Lower leg skin (tissue), 4 donors: ENCODE measurements around the gene GRID2. TPM values are rescaled to one million over a fixed set of nuclear protein-coding genes. Genes with fewer than 3 reads are reported as not detected.

Experiments used
- DNase-seq, 2 donors: peaks; one replicate each; pipeline ENCODE4 v3.0.0-alpha.2; 2019; ENCODE audit warnings: low spot score in 2 of 2
- H3K4me3 ChIP-seq: fragments of 200-600 bp; sonication (generic); 2 replicates; pipeline ENCODE4 v1.5.1; 2017; ENCODE audit warnings: mild to moderate bottlenecking, low read depth; ENCODE audit not compliant: poor library complexity, severe bottlenecking
- POLR2A ChIP-seq, 2 donors: fragments of 450-650 bp; IDR thresholded peaks; one replicate each; pipeline ENCODE4 v1.6.1; 2016 to 2017; ENCODE audit warnings: antibody characterized with exemption in 2 of 2, mild to moderate bottlenecking in 1 of 2, moderate library complexity in 1 of 2
- WGBS, 2 donors: methylation state at CpG; one replicate each; pipeline ENCODE4 v1.1.5; 2018; 5-methylcytosine and 5-hydroxymethylcytosine counted together
- intact Hi-C: fragments of 100-400 bp; cut with DNase I; formaldehyde crosslinking; loops from one replicate; pipeline ENCODE4 v1.15.0; 2023; ENCODE audit warnings: low total_unique reads
- total RNA-seq, 4 donors: library from RNA; depleted of rRNA; stranded (reverse); fragments of >200 nt; gene quantifications; one replicate each; pipeline ENCODE4 v1.1.0, GENCODE V29; 2016
- TF ChIP-seq, protein P1 (sequence below), 3 donors: fragments of 450-650 bp; IDR thresholded peaks; one replicate each; pipeline ENCODE4 v1.5.1; 2016; ENCODE audit warnings: antibody characterized with exemption in 3 of 3, mild to moderate bottlenecking in 3 of 3, moderate library complexity in 2 of 3

Gene GRID2
- total RNA-seq, 4 donors from 2014 or later: not detected

DNA sequence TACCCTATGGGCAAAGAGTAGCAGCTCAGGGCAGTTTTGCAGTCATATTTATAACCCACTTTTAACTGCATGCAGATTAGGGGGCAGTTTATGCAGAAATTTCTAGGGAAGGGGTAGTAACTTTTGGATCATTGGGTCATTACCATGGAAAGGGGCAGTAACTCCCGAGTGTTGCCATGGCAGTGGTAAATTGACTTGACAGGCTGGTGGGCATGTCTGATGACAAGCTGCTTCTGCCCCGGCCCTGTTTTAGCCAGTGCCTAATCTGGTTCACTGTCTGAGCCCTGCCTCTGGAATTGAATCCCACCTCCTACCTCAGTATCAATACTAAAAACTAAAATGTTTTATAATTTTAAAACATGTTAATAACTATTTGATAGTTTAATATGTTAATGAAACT lies 1162.7 kb downstream of the GRID2 start:
- TF ChIP-seq, protein P1, sequence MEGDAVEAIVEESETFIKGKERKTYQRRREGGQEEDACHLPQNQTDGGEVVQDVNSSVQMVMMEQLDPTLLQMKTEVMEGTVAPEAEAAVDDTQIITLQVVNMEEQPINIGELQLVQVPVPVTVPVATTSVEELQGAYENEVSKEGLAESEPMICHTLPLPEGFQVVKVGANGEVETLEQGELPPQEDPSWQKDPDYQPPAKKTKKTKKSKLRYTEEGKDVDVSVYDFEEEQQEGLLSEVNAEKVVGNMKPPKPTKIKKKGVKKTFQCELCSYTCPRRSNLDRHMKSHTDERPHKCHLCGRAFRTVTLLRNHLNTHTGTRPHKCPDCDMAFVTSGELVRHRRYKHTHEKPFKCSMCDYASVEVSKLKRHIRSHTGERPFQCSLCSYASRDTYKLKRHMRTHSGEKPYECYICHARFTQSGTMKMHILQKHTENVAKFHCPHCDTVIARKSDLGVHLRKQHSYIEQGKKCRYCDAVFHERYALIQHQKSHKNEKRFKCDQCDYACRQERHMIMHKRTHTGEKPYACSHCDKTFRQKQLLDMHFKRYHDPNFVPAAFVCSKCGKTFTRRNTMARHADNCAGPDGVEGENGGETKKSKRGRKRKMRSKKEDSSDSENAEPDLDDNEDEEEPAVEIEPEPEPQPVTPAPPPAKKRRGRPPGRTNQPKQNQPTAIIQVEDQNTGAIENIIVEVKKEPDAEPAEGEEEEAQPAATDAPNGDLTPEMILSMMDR (IDR thresholded peaks at IDR 0.05): no peak
- TF ChIP-seq POLR2A (IDR thresholded peaks at IDR 0.05): no peak
- WGBS, 2 donors: 78 to 80% methylated on average over 2 of the region's 2 CpGs
- intact Hi-C loops: no loop called here

DNA sequence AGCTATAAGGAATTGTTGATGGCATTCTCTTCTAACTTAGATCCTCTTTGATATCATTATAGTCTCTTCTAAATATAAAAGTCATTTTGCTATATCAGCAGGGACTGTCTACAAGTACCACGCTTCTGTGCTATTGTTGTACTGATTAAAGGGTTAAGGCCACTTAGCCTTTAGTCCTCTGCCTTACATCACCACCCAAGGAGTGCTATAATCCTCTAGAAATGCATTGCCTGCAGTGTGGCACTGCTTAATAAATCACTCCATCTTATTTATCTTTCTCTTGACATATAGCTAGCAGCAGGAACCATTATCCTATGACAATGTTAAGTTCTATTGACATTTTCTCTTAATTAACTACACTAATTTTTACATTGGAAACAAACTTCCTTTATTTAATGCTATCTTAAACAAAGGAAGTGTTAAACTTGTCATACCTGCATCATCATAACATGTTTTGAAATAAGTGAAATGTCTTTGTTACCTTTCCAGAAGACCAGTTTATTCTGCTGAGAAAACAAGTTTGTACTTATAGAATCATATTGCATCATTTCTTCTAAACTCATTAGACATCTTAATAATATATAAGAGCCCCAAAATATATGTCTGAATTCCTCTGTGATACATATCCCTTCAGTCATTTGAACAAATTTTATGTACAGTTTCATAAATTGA lies 1163.9 kb downstream of the GRID2 start:
- no peak for DNase-seq
- TF ChIP-seq, protein P1 (IDR thresholded peaks at IDR 0.05): no peak
- TF ChIP-seq POLR2A (IDR thresholded peaks at IDR 0.05): no peak
- intact Hi-C loops: no loop called here
- H3K4me3 ChIP-seq: no peak overlapping the region
- 91 to 97% methylated on average over 1 of the region's 1 CpG for WGBS, 2 donors

More for the DNA sequence above, 1162.7 kb downstream of the GRID2 start:
- no peak for DNase-seq
- no peak overlapping the region for H3K4me3 ChIP-seq

DNA sequence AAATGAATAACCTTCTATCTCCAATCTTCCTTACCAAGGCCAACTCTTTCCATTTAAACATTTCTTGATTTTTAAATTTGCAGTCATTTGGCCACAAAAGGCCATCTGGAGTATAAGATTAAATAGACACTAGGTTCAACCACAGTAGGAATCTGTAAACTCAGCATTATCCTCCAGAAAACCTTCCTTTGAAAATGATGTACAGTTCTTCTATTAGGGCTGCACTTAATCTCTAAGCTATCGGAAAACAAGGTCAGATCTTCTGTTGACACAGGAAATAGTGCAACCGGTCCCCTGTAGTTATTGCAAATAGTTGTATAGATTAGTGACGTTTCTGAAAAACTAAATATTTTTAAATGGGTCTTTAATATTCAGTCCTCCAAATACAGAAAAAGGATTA lies 1165.8 kb downstream of the GRID2 start:
- no peak for TF ChIP-seq POLR2A (IDR thresholded peaks at IDR 0.05)
- TF ChIP-seq, protein P1 (IDR thresholded peaks at IDR 0.05): no peak
- 60 to 82% methylated on average over 3 of the region's 3 CpGs for WGBS, 2 donors
- no peak overlapping the region for H3K4me3 ChIP-seq
- no peak for DNase-seq
- intact Hi-C loops: no loop called here

DNA sequence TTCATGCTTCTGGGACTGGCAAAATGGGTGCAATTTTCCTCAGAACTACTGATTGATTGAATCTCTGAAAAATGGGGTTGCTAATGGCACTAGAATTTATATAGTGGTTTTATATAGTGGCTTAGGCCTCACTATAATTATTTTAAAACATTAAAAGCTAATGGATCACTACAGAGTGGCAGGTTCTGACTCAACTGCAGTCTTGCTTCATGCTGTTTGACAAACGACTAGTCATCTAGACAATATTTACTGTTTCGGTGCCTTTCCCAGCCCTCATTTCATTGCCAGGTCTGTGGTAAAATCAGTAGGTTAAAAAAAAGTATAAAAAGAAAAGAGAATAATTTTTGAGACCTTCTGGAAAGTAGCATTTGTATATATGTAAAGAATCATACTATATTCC lies 1172.0 kb downstream of the GRID2 start:
- H3K4me3 ChIP-seq: no peak overlapping the region
- no peak for DNase-seq
- 77 to 78% methylated on average over 2 of the region's 2 CpGs for WGBS, 2 donors
- intact Hi-C loops: no loop called here
- TF ChIP-seq POLR2A (IDR thresholded peaks at IDR 0.05): no peak
- TF ChIP-seq, protein P1 (IDR thresholded peaks at IDR 0.05): no peak

DNA sequence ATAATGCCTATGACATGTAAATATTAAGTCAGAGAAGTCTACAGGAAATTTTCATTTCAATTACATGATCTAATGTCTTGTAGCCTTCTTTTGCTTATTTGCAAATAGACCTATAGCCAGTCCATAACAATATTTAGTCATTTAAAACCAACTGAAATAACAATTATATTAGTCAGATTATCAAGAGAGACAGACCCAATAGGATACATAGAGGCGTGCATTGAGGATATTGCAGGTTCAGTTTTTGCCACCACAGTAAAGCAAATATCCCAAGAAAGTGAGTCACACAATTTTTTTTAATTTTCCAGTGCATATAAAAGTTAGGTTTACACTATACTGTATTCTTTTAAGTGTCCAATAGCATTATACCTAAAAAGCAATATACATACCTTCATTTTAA lies 1175.0 kb downstream of the GRID2 start:
- TF ChIP-seq, protein P1 (IDR thresholded peaks at IDR 0.05): no peak
- TF ChIP-seq POLR2A (IDR thresholded peaks at IDR 0.05): no peak
- H3K4me3 ChIP-seq: no peak overlapping the region
- intact Hi-C loops: no loop called here
- WGBS, 2 donors: 96 to 97% methylated on average over 1 of the region's 1 CpG
- DNase-seq: no peak

DNA sequence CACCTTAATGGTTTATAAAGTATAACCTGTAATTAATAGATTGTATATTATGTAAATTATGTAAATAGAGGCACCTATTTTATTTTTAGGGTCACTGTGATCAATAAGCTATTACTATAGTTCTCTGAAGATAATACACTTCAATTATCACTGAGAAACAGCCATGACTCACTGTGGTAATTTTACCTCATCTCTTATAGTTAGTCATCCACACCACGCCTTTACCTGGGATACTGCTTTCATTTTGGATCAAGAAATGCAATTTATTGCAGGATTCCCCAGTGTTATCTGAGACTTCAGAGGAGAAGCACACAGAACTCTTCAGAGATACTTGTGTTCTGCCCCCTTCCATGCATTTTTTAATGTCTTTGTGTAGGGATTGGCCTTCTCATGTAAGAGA lies 1176.7 kb downstream of the GRID2 start:
- intact Hi-C loops: no loop called here
- TF ChIP-seq POLR2A (IDR thresholded peaks at IDR 0.05): no peak
- TF ChIP-seq, protein P1 (IDR thresholded peaks at IDR 0.05): no peak
- 50 to 52% methylated on average over 1 of the region's 1 CpG for WGBS, 2 donors

More for the DNA sequence above, 1176.7 kb downstream of the GRID2 start:
- no peak overlapping the region for H3K4me3 ChIP-seq
- no peak for DNase-seq
